Inflammatory macrophage treated with lipopolysaccharide for 1 hour (primary cell): Measurements from ENCODE around the gene SP140.
A peak's percentile ranks its signal among the peaks of the same experiment; 100 is the strongest.
"Not testable (repeated sequence)": the region's sequence is repeated elsewhere in the genome, so short reads cannot be mapped to it uniquely, and the experiment has no call there.

Experiments used
- DNase-seq, 2 donors: peaks; one replicate each; pipeline ENCODE4 v3.0.0-alpha.2; 2020 to 2022

SP140 gene

DNA sequence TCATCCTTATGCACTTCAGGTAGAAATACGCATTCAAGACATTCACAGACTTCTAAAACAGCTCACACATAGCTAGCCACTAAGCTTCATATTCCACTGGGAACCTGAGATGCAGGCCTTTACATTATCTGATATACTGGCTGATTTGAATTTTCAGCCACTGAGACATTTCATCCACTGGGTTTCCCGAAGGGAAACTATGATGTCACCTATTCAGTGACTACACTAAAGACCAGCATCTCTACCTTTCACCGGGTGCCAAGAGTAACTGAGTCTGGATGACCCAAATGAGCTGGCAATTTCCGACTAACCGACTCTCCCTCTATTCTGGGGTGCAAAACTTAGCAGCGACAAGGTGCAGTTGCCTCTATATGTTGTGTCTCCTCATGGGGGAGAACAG is 69.7 kb downstream of the SP140 start:
- DNase-seq: no peak

DNA sequence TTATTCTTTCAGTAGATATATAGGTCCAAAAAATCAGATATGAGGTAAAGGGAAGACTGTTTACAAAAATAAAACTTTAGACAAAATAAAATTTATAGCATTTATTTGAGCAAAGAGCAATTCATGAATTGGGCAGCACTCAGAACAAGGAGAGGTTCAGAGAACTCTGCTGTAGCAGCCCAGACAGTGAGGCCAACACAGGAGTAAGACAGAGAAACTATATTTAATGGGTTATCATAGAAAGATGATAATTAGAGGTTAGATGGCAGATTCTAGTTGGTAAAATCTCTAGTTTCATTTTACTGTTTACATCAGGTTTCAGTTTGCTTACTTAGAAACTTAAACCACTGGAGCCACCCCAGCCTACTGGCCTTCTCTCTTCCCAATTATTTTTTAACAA is 71.4 kb downstream of the SP140 start:
- DNase-seq: no peak

DNA sequence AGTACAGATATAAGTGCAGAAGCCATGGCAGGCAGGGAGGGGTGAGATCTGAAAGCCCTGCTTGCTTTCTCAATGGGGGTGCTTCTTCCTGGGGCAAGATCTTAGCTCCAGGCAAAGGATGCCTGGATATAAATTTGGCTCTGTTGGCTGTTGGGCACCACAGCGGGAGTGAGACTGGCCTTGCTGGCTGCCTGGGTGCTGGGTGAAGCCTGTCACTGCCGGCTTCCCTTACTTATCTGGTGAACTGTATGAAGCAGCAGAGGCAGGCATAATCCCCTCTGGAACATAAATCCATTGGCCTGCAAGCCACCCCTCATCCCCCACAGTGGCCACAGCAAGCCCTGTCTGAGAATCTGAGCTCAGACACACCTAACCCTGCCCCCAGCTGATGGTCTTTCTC is 74.1 kb downstream of the SP140 start:
- no peak for DNase-seq

DNA sequence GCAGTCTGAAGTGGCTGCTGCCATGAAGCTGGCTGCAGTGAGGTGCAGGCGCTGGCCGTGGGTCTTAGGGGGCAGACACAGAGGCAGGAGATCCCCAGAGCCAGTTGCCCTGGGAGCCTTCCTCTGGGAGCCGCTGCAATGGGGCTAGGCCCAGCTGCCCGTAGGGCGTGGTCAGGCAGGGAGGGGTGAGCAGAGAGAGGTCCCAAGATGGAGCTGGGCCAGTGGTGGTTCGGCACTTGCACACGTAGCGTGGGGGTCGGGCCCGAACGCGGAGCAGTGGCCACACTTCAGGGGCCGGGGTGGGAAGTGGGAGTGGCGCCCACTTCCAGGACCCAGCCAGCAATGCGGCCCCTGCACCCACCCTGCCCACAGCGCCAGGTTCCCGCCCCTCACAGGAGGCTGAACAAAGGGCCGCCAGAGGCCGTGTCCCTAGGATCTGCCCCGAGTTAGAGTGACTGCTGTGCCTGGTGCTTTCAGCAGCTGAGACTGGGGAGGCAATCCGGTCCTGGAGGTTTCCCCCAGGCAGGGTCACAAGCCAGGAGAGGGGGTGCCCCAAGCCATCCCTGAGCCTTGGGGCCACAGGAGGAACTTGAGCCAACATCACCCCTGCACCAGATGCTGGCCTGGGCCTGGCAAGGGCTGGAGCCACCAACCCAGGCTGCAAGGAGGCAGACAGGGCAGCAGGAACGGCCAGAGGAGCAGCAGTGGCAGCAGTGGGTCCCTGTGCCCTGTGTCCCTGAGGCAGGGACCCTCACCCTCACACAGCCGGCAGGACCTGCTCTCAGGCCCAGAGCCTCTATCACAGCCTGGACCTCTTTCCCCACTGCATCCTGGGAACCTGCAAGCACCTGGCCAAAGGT is 80.1 kb downstream of the SP140 start:
- DNase-seq: no peak

DNA sequence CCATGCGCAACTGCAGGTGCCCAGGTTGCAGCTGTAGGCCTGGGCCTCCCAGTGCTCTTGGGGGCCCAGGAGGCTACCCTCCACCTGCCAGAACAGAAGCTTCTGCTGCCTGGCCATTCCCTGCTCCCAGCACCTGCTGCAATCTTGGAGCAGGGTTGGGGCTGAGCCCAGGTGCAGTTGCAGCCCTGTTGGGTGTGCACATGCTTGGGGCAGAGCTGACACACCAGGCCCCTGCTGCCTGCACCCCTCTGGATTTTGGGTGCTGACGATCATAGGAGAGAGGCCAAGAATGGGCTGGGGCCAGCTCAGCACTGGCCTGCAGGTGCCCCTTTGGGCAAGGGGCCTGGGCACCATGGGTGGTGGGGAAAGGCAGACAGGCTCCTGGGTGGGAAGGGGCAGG is 80.9 kb downstream of the SP140 start:
- DNase-seq: no peak

DNA sequence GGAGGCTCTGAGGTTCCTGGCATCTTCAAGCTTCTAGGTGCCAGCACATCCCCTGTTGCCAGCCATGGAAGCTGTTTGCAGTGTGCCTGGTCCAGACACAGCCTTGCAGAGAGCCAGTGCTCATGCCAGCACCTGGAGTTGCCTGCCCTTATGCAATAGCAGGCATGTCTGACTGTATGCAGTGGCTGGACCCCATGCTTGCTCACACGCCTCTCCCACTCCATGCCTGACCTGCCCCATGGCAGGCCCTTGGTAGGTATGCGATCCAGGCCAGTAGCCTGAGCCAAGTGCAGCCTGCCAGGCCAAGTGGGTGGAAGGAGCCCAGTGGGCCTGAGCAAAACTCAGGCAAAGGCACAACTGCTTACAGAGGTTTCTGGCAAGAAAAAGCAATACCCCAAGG is 81.9 kb downstream of the SP140 start:
- no peak for DNase-seq

DNA sequence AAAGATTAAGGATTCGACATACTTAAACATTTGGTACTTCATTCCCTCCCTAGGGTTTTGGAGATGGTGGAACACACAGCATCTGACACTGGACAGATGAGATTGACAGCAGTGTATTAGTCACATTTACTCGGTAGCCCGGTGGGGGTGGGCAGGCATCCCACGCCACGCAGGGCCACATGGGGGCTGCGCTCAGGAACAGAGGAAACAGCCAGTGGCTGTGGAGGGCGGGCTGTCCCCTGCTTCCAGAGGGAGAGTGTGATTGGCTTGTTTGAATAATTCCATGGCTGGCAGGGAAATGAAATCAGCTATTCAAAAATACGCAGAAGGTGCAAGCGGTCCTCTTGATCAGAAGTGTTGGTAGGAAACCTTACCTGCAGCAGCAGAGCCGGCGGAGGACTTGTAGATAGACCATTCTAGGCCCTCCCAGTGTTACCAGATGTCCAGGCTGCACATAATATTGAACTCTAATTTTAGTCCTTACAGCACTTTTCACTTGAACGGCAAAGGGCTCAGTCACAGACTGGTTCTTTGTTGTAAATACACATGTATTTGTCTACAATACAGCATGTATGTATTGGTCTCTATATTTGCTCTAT is 83.0 kb downstream of the SP140 start:
- no peak for DNase-seq

DNA sequence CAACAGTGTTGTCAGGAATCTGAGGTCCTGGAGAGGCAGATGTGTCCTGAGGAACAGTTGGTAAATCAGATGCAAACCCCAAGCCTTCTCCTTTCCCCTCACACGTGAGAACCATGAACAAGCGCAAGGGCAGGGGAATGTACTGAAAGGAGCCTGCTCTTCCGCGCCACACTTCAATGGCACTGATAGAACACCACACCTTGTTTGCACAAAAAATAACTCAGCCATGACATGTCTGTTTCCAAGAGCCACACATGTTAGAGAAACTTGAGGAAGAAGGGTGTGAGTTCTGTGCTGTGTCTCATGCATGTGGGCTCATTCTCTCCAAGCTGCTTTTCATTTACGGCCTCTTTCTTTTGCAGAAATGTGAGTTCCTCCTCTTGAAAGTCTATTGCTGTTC is 85.3 kb downstream of the SP140 start:
- DNase-seq: not testable (repeated sequence)

DNA sequence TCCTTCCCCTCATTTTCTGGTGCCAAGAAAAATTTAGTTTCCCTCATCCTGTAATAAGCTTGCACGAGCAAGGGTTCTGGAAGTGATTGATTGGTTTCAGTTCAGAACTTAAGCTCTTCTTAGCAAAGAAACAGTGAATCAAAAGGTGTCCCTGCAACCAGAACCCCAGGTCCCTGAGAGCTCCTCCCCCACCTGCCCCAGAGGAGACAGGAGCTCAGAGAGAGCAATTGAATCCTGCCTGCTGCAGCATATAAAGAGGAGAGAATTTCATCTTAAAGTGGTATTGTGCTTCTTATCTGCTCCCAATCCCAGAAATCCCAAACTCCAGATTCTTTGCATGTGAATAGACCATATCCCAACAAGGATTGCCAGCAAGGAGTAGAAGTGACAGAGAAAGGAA is 86.1 kb downstream of the SP140 start:
- DNase-seq: not testable (repeated sequence)

DNA sequence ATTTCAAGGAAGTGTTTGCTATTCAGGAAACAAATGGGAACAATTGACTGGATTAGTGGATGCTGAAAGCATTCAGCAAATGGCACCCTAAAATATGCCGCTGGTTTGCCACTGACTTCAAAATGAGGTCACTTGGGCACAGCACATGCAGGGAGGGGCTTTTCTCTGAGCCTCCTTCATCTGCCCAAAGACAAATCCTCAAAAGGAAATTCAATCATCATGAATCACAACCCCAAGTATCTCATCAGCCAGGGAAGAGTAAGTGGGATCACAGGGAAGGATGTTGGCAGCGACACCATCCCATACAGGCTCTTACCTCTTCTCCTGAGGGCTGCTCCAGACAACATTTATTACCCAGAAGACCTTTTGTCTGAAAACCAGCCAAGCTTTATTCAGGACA is 87.1 kb downstream of the SP140 start:
- no peak for DNase-seq

DNA sequence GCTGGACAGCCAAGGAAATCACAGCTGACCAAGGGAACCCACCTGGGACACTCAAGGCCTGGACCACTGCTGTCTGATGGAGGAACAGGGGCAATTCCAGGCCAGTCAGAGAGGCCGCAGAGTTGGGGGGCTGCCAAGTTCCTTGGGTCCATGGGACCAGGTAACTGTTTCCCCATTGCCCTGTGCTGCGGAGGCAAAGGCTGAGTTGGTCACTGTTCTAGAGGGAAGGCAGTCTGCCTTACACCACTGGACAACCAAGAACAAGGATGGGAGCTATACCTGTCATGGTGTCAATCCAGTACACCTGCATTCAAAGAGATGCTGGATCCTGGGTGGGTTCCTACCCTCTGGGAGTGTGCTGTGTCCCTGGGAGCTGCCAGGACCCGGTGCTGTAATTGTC is 91.8 kb downstream of the SP140 start:
- DNase-seq: no peak

DNA sequence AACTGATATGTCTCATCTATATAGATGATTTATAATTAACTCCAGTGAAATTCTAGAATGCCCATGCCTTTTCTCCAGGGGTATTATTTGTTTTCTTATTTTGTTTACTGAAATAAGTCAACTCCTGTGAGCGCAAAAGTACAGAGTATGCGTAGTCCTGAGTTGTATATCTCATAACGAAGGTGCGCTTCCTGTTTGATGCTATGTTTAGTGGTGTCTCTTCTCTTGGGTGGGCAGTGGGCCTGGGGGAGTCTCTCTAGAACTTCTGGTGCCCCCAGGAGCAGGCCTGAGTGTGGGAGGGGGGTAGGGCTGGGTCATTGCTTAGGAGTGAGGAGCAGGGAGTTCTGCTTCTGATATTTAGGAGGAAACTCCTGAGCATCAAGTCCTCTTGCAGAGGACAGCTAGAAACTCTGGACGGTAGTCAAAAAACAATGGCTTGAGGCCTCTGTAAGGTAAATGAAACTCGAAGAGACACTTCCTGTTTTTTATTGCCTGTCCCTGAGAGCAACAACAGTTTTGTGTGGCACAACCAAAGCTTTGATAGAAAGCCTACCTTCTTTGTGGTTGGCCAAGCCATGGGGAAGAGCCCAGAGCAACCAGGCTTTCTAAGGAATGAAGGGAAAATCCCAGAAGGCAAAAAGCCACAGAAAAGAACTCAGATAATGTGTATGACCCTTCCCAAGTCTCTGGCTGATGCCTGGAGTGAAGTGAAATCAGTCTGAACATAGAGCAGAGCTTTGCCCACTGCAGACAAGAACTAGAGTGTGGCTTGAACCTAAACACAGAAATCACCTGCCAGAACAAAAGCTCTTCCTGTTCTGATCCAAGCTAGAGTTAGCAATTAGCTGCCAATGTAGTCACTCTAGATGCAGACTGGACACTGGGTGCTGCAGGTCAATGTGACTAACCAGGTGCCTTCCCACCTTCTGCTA is 92.9 kb downstream of the SP140 start:
- no peak for DNase-seq

DNA sequence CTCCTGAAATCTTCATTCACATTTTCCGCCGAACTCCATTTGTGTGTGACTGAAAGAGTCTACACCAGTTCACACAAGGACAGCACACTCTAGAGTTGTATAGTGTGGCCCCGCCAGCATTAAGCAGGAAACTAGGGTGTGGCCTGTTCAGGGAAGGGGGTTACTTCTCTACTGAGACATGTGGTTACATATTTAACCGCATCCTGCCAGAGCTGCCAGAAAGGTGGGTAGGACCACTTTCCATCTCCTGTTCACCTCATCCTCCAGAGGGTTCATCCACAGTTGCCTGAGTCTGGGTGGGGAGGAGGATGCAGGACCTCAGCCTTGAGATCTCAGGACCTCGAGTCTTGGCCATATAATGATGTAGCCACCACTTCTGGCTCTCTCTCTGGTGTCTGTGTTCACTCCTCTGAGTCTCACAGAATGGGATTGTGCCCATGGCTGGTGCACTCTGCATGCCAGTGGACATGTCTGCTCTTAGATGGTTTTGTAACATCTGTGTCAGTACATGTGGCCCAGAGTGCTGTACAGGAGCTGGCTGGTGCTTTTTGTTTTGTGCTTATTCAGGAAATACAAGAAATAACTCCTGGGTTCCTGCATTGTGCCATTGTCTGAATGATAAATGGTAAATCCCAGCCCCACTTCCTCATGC is 93.8 kb downstream of the SP140 start:
- DNase-seq: no peak

DNA sequence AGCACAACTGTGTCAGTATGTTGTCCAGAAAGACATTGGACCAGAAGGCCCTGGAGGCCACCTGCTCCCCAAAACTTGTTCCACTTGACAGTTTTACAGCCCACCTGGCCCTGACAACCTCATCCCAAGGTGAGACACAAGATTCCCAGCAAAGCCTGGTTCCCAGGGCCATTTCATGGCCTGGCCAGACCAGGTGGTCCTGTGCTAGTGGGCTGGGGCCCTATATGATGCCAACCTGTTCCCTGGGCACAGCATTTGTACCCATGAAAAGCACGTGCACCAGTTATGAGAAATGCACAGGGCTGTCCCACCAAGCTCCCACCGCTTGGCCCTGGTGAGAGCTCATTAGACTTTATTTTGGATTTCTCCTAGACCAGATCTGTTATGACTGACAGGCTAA is 95.5 kb downstream of the SP140 start:
- no peak for DNase-seq

DNA sequence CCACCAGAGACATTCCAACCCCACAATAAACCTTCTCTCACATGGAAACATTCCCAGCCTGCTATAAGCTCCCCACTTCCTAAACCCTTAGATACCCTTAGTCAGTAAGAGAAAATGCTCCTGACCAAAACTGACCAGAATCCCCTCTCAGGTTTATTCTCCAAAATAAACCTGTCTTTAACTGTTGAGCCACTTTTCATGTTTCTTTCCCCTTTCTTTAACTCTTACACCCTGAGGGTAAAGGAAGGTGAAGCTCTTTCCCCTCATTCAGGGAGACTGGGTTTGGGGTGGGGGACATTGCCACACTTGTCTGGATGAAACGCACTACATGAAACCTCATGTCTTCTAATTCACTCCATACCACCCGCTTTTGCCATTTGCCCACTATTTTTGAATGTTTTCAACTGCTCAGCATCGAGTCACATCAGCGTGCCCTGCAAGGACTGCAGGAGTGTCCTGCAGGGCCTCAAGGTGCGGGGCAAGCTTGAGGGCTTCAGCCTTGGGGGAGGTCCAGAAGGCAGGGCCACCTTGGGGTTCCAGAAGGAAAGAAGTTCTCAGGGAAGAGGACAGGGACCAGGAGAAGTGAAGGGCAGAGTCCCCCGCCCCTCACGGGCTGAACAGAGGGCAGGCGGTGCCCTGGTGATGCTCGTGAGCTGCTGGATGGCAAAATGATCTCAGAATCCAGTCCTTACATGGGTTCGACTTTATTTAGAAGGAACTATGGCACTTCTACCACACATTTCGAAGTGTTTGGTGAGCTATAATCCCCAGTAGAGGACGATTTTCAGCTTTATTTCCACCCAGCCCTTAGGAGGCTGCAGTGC is 97.2 kb downstream of the SP140 start:
- no peak for DNase-seq

DNA sequence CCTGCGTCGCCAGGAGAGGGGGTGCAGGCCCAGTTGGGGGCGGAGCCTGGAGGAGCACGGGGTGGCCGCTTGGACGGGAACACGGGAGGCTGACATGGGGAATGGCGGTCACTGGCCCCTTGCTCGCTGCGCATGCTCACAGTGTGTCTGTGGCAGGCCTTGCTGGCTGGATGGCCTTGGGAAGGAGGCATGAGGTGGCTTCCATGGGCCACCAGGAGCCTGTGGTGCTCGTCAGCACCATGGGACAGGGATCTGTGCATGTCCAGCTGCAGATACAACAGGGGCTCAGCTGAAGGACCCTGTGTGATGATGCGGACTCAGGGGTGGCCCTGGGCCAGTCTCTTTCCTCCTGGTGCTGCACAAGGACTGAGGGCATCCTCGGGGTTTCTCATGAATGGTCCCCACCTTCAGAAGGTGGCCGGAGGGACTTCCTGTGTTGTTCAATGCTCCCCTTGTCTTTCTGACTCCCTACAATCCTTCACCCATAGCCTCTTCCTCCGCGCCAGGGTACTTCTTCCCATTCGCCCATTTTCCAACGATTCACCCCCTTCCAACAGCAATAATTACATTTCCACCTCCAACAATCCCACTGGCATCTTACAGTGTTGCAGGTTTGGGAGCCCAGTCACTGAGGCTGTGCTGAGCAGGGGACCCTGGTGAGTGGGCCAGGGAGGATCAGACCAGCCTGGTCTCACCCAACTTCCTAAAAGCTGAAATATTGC is 98.0 kb downstream of the SP140 start:
- peak in 1 of 2 donors; percentile 2 for DNase-seq

DNA sequence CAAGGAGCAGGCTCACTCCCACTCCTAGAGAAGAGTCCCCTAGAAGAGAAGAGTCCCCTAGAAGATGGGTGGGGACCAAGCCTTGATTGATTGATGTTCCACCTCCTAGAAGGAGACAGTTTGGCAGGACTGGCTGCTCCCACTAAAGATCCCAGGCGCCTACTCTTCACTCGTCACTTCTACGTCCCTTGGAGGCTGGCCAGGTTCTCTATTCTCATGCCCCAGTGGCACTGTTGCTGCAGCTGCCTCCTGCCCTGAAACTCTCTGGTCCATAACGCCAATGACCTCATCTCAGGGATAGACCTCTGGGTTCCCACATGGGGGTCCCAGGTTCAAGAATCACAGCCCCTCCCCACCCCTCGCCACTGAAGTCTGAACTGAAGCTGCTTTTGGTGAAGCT is 99.0 kb downstream of the SP140 start:
- no peak for DNase-seq

DNA sequence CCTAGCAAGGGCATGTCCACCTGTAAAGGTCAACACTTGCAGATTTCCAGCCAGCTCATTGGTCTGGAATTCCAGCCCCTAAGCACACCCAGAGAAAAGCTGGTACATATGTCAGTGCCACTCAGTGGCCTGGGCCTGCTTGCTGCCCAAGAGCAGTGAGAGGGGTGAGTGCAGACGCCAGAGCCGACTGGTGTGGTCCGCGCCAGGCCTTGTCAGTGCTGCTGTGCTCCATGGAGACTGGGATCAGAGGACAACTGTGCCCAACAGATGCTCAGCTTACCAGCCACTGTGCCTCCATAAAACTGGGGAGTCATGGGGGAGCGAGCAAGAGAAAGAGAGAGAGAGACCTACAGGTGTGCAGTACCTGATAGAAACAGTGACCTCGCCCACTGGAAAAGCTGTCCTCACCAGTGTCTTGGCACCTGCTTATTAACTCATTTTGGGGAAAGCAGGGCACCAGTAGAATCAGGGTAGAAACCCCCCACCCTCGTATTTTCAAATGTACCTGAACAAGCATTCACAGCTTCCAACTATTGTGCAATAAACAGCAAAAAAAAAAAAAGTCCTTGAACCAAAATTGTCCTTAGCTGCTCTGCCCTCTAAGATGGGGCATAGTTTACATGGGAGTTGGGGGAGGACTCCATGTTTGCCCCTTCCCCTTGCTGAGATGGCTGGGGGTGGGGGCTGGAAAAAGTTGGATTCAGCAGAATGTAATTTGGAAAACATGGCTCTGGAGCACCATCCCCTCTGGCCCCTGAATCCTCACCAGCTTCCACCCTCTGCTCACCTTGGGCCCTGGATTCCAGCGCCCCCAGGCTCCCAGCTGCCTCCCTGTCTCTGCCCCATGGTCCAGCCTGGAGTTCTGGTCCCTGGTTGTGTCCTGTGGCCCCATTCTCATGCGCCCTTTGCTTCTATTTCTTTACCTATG is 100.0 kb downstream of the SP140 start:
- no peak for DNase-seq

DNA sequence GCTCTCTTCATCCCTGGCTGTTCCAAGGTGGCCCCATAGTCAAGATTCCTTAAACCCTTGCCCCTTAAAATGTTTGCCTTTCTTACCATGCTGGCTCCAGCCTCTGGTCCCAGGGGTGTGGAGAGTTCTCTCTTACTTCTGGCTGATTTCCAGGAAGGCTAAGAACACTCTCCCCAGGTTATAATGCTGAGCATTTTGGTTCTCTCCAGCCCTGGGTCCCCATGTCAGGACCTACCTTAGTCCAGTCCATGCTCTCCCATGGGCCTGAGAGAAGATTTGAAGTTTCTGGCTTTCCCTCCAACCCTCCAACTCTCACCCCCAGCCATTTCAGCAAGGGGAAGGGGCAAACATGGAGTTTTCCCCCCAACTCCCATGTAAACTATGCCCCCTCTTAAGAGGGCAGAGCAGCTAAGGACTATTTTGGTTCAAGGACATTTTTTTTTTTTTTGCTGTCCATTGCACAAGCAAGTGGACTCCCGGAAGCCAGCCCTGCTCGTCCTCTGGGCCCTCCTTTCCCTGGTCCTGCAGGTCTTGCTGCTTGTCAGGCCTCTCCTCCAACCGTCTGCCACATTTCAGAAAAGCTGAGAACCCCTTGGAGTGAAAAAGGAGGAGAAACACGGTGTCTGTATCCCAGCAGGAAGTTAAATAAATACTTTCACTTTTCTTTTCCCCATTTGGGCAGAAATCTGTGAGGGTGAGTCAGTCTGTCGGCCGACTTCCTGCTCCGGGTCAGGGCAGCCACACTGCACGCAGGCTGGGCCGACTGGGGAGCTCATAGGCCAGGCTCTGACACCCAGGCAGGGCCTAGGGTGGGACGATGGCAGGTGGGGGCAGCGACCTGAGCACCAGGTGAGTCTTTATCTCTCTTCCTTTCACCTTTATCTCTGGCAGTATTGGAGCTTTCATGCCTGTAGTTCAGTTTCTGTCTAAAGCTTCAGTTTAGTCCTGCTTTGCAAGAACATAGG is 101.2 kb downstream of the SP140 start, which contains the start of gene SP140L:
TSS of gene SP140L (plus strand) at position 741 of the 965 bp plus-strand sequence. CDS start at position 818, 77 bp downstream.
- peak; percentile 78 to 88 for DNase-seq
